Measurements from ENCODE around the gene CEMIP.

GRCh38 chr15:80974914-80975313 is 195.7 kb downstream of the CEMIP start:
- TF ChIP-seq CTCF (IDR thresholded peaks at IDR 0.05) (no peak), POLR2A (IDR thresholded peaks at IDR 0.05) (no peak)
